MM.1S (cell line): ENCODE measurements around the gene SUN5.

Source experiments
- CTCF ChIP-seq: fragments of 300-600 bp; sonication (generic); IDR thresholded peaks from 2 replicates; pipeline ENCODE4 v1.5.1; 2016; ENCODE audit warnings: antibody characterized with exemption, low read length, mixed read lengths
- EZH2 ChIP-seq: fragments of 300-600 bp; sonication (generic); optimal IDR thresholded peaks from 2 replicates; pipeline ENCODE3; 2017; ENCODE audit warnings: low read depth, mild to moderate bottlenecking, antibody characterized with exemption, low read length, mixed read lengths
- EZH2phosphoT487 ChIP-seq: fragments of 300-600 bp; sonication (generic); IDR thresholded peaks from 2 replicates; pipeline ENCODE4 v1.6.1; 2018; ENCODE audit warnings: antibody characterized with exemption, low read length

- TF ChIP-seq EZH2: no peak
- no peak for TF ChIP-seq CTCF
- TF ChIP-seq EZH2phosphoT487: no peak
Measured at GRCh38 chr20:33051333-33051732, 47.1 kb upstream of the SUN5 start.
